A673 (cell line): ENCODE results near the gene KRT40.

Experiments
- EZH2 ChIP-seq: fragments of 200-600 bp; sonication (generic); IDR thresholded peaks from 2 replicates; pipeline ENCODE4 v1.6.1; 2017; ENCODE audit warnings: borderline replicate concordance, low read depth, mild to moderate bottlenecking, mixed read lengths, antibody characterized with exemption, low read length; ENCODE audit not compliant: poor library complexity, severe bottlenecking
- TF ChIP-seq, protein P1 (sequence below): fragments of 300-800, 200-600 bp; sonication (generic); conservative IDR thresholded peaks from 2 replicates; pipeline ENCODE4 v1.5.1; 2017; ENCODE audit warnings: low read depth, mild to moderate bottlenecking, antibody characterized with exemption, low read length, moderate library complexity, mixed read lengths

DNA sequence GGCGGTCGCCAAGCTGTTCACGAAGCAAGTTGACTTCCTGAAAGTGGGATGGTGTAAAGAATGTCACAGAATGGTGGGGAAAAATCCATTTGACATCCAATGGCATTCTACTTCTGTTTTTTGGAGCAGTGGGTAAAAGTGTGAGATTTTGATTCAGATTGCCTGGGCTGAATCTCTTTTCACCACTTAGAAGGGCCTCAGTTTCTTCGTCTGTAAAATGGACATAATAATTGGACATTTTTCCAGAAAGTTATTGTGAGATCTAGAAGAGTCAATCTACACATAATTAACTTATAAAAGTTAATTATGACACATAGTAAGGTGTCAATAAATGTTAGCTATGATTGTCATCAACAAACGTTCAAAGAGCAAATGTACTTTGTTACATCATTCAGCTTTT is 3.0 kb downstream of the KRT40 start:
- TF ChIP-seq, protein P1, sequence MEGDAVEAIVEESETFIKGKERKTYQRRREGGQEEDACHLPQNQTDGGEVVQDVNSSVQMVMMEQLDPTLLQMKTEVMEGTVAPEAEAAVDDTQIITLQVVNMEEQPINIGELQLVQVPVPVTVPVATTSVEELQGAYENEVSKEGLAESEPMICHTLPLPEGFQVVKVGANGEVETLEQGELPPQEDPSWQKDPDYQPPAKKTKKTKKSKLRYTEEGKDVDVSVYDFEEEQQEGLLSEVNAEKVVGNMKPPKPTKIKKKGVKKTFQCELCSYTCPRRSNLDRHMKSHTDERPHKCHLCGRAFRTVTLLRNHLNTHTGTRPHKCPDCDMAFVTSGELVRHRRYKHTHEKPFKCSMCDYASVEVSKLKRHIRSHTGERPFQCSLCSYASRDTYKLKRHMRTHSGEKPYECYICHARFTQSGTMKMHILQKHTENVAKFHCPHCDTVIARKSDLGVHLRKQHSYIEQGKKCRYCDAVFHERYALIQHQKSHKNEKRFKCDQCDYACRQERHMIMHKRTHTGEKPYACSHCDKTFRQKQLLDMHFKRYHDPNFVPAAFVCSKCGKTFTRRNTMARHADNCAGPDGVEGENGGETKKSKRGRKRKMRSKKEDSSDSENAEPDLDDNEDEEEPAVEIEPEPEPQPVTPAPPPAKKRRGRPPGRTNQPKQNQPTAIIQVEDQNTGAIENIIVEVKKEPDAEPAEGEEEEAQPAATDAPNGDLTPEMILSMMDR: no peak
- TF ChIP-seq EZH2: no peak
